GM19438 (cell line): ENCODE results near the gene NGEF.

Experiments
- ATAC-seq: cut with Tn5 transposase; IDR thresholded peaks from one replicate; pipeline ENCODE4 v1.9.1; 2021; ENCODE audit warnings: low read depth; ENCODE audit not compliant: unreplicated experiment

NGEF gene

GRCh38 chr2:232973796-232974195 lies 39.3 kb downstream of the NGEF start:
- ATAC-seq: no peak

- no peak for ATAC-seq
Measured at GRCh38 chr2:232973011-232973735, 39.9 kb downstream of the NGEF start.

- ATAC-seq: no peak
Measured at GRCh38 chr2:232971744-232972143, 41.3 kb downstream of the NGEF start.

GRCh38 chr2:232970051-232970450 lies 43.0 kb downstream of the NGEF start:
- no peak for ATAC-seq

GRCh38 chr2:232967474-232967873 lies 45.6 kb downstream of the NGEF start:
- no peak for ATAC-seq

- no peak for ATAC-seq
Measured at GRCh38 chr2:232966122-232966521, 46.9 kb downstream of the NGEF start.

GRCh38 chr2:232963913-232964312 lies 49.1 kb downstream of the NGEF start:
- ATAC-seq: no peak

GRCh38 chr2:232960862-232961261 lies 52.2 kb downstream of the NGEF start:
- no peak for ATAC-seq

- no peak for ATAC-seq
Measured at GRCh38 chr2:232959139-232959538, 53.9 kb downstream of the NGEF start.

- no peak for ATAC-seq
Measured at GRCh38 chr2:232957657-232958090, 55.4 kb downstream of the NGEF start.

- ATAC-seq: no peak
Measured at GRCh38 chr2:232955856-232956255, 57.2 kb downstream of the NGEF start.

- no peak for ATAC-seq
Measured at GRCh38 chr2:232954691-232955090, 58.4 kb downstream of the NGEF start.

GRCh38 chr2:232951891-232952290 lies 61.2 kb downstream of the NGEF start:
- ATAC-seq: no peak

GRCh38 chr2:232951181-232951580 lies 61.9 kb downstream of the NGEF start:
- ATAC-seq: no peak

- no peak for ATAC-seq
Measured at GRCh38 chr2:232950751-232951150, 62.3 kb downstream of the NGEF start.

- ATAC-seq: no peak
Measured at GRCh38 chr2:232949016-232949415, 64.0 kb downstream of the NGEF start.

GRCh38 chr2:232942831-232943230 lies 70.2 kb downstream of the NGEF start:
- ATAC-seq: no peak

GRCh38 chr2:232941912-232942594 lies 71.0 kb downstream of the NGEF start:
- no peak for ATAC-seq

- ATAC-seq: no peak
Measured at GRCh38 chr2:232941400-232941799, 71.7 kb downstream of the NGEF start.

GRCh38 chr2:232940724-232941123 lies 72.3 kb downstream of the NGEF start:
- ATAC-seq: no peak

- no peak for ATAC-seq
Measured at GRCh38 chr2:232937278-232937906, 75.7 kb downstream of the NGEF start.

GRCh38 chr2:232931636-232932035 lies 81.4 kb downstream of the NGEF start:
- ATAC-seq: no peak
